Astrocyte (in vitro differentiated cells and primary cell): ENCODE measurements around the gene GCK. TPM values are rescaled to one million over a fixed set of nuclear protein-coding genes. Genes with fewer than 3 reads are reported as not detected.
A peak's percentile ranks its signal among the peaks of the same experiment; 100 is the strongest.

ENCODE experiments used
- DNase-seq: peaks from one replicate; pipeline ENCODE4 v3.0.0-alpha.2; 2010; ENCODE audit warnings: low read depth
- FAIRE-seq: peaks from 2 replicates; lab custom pipeline; 2011; peaks lifted over from hg19 to GRCh38; lab: Jason Lieb, UNC
- H2AFZ ChIP-seq: 2 replicates; pipeline ENCODE4 v1.6.0; 2012; ENCODE audit warnings: low read depth, low read length, inconsistent platforms
- H3K27ac ChIP-seq: 2 replicates; pipeline ENCODE4 v1.5.1; 2011; ENCODE audit warnings: low read depth, low read length, inconsistent platforms
- H3K27me3 ChIP-seq: 2 replicates; pipeline ENCODE4 v1.6.0; 2011; ENCODE audit warnings: low read length, inconsistent platforms; ENCODE audit not compliant: insufficient read depth
- H3K36me3 ChIP-seq: 2 replicates; pipeline ENCODE4 v1.5.1; 2011; ENCODE audit warnings: low read length, inconsistent platforms; ENCODE audit not compliant: insufficient read depth
- H3K4me1 ChIP-seq: 2 replicates; pipeline ENCODE4 v1.5.1; 2011; ENCODE audit warnings: low read length, inconsistent platforms; ENCODE audit not compliant: insufficient read depth
- H3K4me2 ChIP-seq: 2 replicates; pipeline ENCODE4 v1.6.0; 2012; ENCODE audit warnings: low read length, inconsistent platforms
- H3K4me3 ChIP-seq: 2 replicates; pipeline ENCODE4 v1.5.1; 2011; ENCODE audit warnings: low read depth, mild to moderate bottlenecking, low read length, inconsistent platforms; ENCODE audit not compliant: insufficient read depth
- H3K79me2 ChIP-seq: 2 replicates; pipeline ENCODE4 v1.6.0; 2012; ENCODE audit warnings: mild to moderate bottlenecking, low read length, inconsistent platforms; ENCODE audit not compliant: insufficient read depth
- H3K9ac ChIP-seq: 2 replicates; pipeline ENCODE4 v1.6.0; 2012; ENCODE audit warnings: mild to moderate bottlenecking, low read length, inconsistent platforms
- H3K9me3 ChIP-seq: 2 replicates; pipeline ENCODE4 v1.5.1; 2012; ENCODE audit warnings: low read depth, mild to moderate bottlenecking, low read length, inconsistent platforms; ENCODE audit not compliant: insufficient read depth
- H4K20me1 ChIP-seq: 2 replicates; pipeline ENCODE4 v1.6.0; 2012; ENCODE audit warnings: low read length, inconsistent platforms; ENCODE audit not compliant: insufficient read depth
- H3K27ac Mint-ChIP-seq: one replicate; pipeline ENCODE4 v1.8.0; 2021; ENCODE audit warnings: mild to moderate bottlenecking, mixed read lengths; ENCODE audit not compliant: unreplicated experiment
- H3K27me3 Mint-ChIP-seq: one replicate; pipeline ENCODE4 v1.8.0; 2021; ENCODE audit warnings: low read depth, mixed read lengths; ENCODE audit not compliant: unreplicated experiment
- H3K36me3 Mint-ChIP-seq: one replicate; pipeline ENCODE4 v1.8.0; 2021; ENCODE audit warnings: low read depth, mixed read lengths; ENCODE audit not compliant: unreplicated experiment
- H3K4me1 Mint-ChIP-seq: one replicate; pipeline ENCODE4 v1.8.0; 2021; ENCODE audit warnings: low read depth, mixed read lengths; ENCODE audit not compliant: unreplicated experiment
- H3K4me3 Mint-ChIP-seq: one replicate; pipeline ENCODE4 v1.8.0; 2021; ENCODE audit warnings: mild to moderate bottlenecking, moderate library complexity, mixed read lengths; ENCODE audit not compliant: unreplicated experiment
- H3K9me3 Mint-ChIP-seq: one replicate; pipeline ENCODE4 v1.8.0; 2021; ENCODE audit warnings: mild to moderate bottlenecking, mixed read lengths; ENCODE audit not compliant: unreplicated experiment
- CTCF ChIP-seq: IDR thresholded peaks from 2 replicates; pipeline ENCODE4 v1.5.1; 2011; ENCODE audit warnings: low read depth, mild to moderate bottlenecking, inconsistent platforms, low read length, moderate library complexity; ENCODE audit not compliant: insufficient read depth
- EZH2 ChIP-seq: IDR thresholded peaks from 2 replicates; pipeline ENCODE4 v1.6.1; 2012; ENCODE audit warnings: mild to moderate bottlenecking, low read length, inconsistent platforms; ENCODE audit not compliant: insufficient read depth
- total RNA-seq: library from RNA; stranded (reverse); gene quantifications from 2 replicates; pipeline ENCODE4 v1.2.1, GENCODE V29; 2021

The GCK gene
- total RNA-seq, 1 donor from 2014 or later, result not detected

DNA sequence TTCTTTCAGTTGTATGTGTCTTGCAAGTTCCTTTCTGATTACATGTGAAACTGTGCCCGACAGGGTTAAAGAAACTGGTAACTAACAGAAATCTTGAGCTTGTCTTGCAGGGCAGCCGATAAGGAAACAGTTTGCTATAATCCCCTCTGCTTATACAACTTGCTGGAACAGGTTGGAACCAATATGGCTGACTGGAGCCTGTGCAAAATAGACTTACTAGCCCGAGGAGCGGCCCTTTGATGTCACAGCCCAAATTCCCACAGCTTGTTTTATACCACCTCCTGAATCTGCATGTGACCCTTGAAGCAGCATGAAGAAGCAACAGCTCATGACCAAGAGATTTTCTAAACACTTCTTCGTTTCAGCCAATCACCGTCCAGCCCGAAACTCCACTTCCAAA is 8.2 kb upstream of the GCK start:
- Mint-ChIP-seq H3K27me3 (peaks cover 7% of the 10 kb centered on the region), H3K4me3 (no peak overlapping the region), H3K36me3 (no peaks in the 10 kb centered on the region), H3K9me3 (peaks cover 3% of the 10 kb centered on the region), H3K4me1 (peaks cover 2% of the 10 kb centered on the region), H3K27ac (no peak overlapping the region)
- no peaks in the 10 kb centered on the region for H3K36me3 ChIP-seq
- no peak overlapping the region for H3K4me2 ChIP-seq
- no peak for FAIRE-seq
- H3K27ac ChIP-seq, result no peak overlapping the region
- no peak overlapping the region for H3K4me3 ChIP-seq
- H3K9me3 ChIP-seq, result no peaks in the 10 kb centered on the region
- no peak for TF ChIP-seq CTCF
- H2AFZ ChIP-seq, result no peak overlapping the region
- peaks cover 12% of the 10 kb centered on the region for H4K20me1 ChIP-seq
- no peak overlapping the region for H3K9ac ChIP-seq
- peaks cover 8% of the 10 kb centered on the region for H3K4me1 ChIP-seq
- peaks cover 4% of the 10 kb centered on the region for H3K27me3 ChIP-seq
- H3K79me2 ChIP-seq, result peaks cover 18% of the 10 kb centered on the region
- DNase-seq, result no peak

- H3K9me3 Mint-ChIP-seq, result peaks cover 3% of the 10 kb centered on the region
- Histone ChIP-seq H3K4me2 (no peak overlapping the region), H4K20me1 (peaks cover 2% of the 10 kb centered on the region), H3K27me3 (peaks cover 4% of the 10 kb centered on the region), H3K27ac (no peak overlapping the region), H3K9ac (no peak overlapping the region), H3K4me1 (peaks cover 4% of the 10 kb centered on the region), H3K79me2 (peaks cover 8% of the 10 kb centered on the region), H3K9me3 (no peaks in the 10 kb centered on the region), H3K4me3 (no peak overlapping the region), H3K36me3 (no peaks in the 10 kb centered on the region), H2AFZ (no peak overlapping the region)
- peaks cover 8% of the 10 kb centered on the region for H3K27me3 Mint-ChIP-seq
- H3K4me3 Mint-ChIP-seq, result no peak overlapping the region
- H3K4me1 Mint-ChIP-seq, result no peaks in the 10 kb centered on the region
- TF ChIP-seq EZH2, result no peak
- peak; percentile 78 for TF ChIP-seq CTCF
- H3K27ac Mint-ChIP-seq, result no peak overlapping the region
- no peaks in the 10 kb centered on the region for H3K36me3 Mint-ChIP-seq
- FAIRE-seq (peak; percentile 32), DNase-seq (no peak)
Observed at GRCh38 chr7:44196450-44196872, 7.2 kb upstream of the GCK start.

GRCh38 chr7:44195889-44196288 is 6.7 kb upstream of the GCK start:
- no peak overlapping the region for H3K4me2 ChIP-seq
- no peak for DNase-seq

More at GRCh38 chr7:44195889-44196288, 6.7 kb upstream of the GCK start:
- no peak overlapping the region for H3K27ac ChIP-seq
- no peaks in the 10 kb centered on the region for H3K36me3 ChIP-seq
- no peak for FAIRE-seq
- no peaks in the 10 kb centered on the region for H3K9me3 ChIP-seq
- TF ChIP-seq EZH2, result no peak
- H3K27me3 ChIP-seq, result peaks cover 4% of the 10 kb centered on the region
- Mint-ChIP-seq H3K9me3 (peaks cover 3% of the 10 kb centered on the region), H3K27ac (no peak overlapping the region), H3K27me3 (peaks cover 8% of the 10 kb centered on the region), H3K36me3 (no peaks in the 10 kb centered on the region), H3K4me3 (no peak overlapping the region), H3K4me1 (no peaks in the 10 kb centered on the region)
- no peak overlapping the region for H3K4me3 ChIP-seq
- no peak overlapping the region for H3K9ac ChIP-seq
- no peaks in the 10 kb centered on the region for H4K20me1 ChIP-seq
- peaks cover 2% of the 10 kb centered on the region for H3K79me2 ChIP-seq
- peaks cover 4% of the 10 kb centered on the region for H3K4me1 ChIP-seq
- H2AFZ ChIP-seq, result no peak overlapping the region
